Retinal pigment epithelial cell (primary cell): Measurements from ENCODE around the gene SLC2A11.

Experiments used
- DNase-seq: peaks from one replicate; pipeline ENCODE4 v3.0.0-alpha.2; 2010; ENCODE audit warnings: low read depth
- H3K4me3 ChIP-seq: 2 replicates; pipeline ENCODE4 v1.5.1; 2011; ENCODE audit warnings: mild to moderate bottlenecking, low read length, control low read depth, moderate library complexity
- CTCF ChIP-seq: conservative IDR thresholded peaks from 2 replicates; pipeline ENCODE4 v1.5.1; 2011; ENCODE audit warnings: low read depth, low read length, control low read depth, inconsistent platforms

SLC2A11 gene

GRCh38 chr22:23841736-23842445 lies 15.8 kb upstream of the SLC2A11 start:
- TF ChIP-seq CTCF: no peak
- H3K4me3 ChIP-seq: no peak overlapping the region
- DNase-seq: no peak

- TF ChIP-seq CTCF: no peak
- H3K4me3 ChIP-seq: no peak overlapping the region
- no peak for DNase-seq
Observed at GRCh38 chr22:23842599-23842998, 15.1 kb upstream of the SLC2A11 start.

DNA sequence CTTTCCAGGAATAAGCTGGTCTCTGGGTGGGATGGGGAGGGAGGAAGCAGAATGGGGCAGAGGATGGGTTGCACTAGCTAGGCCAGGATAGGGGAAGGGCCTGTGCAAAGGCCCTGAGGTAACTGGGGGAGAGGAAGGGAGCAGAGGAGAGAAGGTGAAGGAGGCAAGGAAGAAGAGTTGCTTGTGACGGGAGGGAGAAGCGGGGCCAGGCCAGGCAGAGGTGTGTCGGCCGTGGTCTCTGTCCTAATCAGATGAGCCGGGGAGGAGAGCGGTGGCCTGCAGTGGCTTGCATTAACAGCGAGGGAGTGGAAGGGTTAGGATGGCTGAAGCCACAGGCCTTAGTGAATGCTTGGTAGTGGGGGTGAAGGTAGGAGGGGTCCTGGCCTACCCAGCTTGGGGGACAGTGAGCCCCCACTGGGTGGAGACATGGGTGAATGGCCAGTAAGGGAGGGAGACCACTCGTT lies 12.9 kb upstream of the SLC2A11 start:
- no peak for DNase-seq
- no peak overlapping the region for H3K4me3 ChIP-seq
- TF ChIP-seq CTCF: no peak

- no peak for TF ChIP-seq CTCF
- no peak for DNase-seq
- no peak overlapping the region for H3K4me3 ChIP-seq
Observed at GRCh38 chr22:23845265-23846080, 12.2 kb upstream of the SLC2A11 start.

DNA sequence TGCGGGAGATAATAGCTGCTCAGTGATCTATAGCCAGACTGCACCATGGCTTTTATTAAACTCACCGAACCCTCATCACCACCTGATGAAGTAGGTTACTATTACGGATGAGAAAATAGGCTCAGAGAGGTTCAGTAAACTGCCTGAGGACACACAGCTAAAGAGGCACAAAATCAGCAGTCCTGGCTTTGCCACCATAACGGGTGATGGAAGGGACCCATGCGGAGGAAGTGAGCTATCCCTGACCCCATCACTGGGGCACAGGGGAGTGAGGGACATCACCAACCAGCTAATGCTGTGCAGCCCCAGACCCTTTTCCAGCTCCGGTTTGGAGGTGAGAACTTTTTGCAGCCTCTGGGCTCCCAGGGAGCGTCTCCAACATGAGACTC lies 11.6 kb upstream of the SLC2A11 start:
- TF ChIP-seq CTCF: no peak
- H3K4me3 ChIP-seq: no peak overlapping the region
- DNase-seq: no peak

DNA sequence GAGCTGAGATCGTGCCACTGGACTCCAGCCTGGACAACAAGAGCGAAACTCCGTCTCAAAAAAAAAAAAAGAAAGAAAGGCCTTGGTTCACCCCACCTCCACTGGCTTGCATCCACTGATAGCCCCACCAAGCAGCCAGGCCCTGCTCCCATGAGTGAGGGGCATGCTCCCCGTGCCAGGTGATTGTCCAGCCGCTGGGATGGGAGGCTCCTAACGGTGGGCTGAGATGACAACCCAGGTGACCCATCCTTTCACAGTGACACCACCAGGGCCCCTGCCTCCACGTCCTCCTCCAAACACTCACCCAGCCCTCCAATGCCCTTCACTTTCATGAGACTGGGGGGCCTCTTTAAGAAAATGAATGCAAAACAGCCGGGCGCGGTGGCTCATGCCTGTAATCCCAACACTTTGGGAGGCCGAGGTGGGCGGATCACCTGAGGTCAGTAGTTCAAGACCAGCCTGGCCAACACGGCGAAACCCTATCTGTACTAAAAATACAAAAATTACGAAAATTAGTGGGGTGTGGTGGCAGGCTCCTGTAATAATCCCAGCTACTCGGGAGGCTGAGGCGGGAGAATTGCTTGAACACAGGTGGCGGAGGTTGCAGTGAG lies 10.3 kb upstream of the SLC2A11 start:
- DNase-seq: no peak
- TF ChIP-seq CTCF: no peak
- no peak overlapping the region for H3K4me3 ChIP-seq
